HPDE6-E6E7 (cell line): ENCODE results near the gene LSM12.
"Not testable (repeated sequence)": the region's sequence is repeated elsewhere in the genome, so short reads cannot be mapped to it uniquely, and the experiment has no call there.

Source experiments
- DNase-seq: peaks from one replicate; pipeline ENCODE4 v3.0.0; 2011; ENCODE audit warnings: missing footprints; ENCODE audit errors: extremely low spot score

LSM12 gene

GRCh38 chr17:44007346-44008204 lies 58.9 kb downstream of the LSM12 start:
- DNase-seq = no peak

DNA sequence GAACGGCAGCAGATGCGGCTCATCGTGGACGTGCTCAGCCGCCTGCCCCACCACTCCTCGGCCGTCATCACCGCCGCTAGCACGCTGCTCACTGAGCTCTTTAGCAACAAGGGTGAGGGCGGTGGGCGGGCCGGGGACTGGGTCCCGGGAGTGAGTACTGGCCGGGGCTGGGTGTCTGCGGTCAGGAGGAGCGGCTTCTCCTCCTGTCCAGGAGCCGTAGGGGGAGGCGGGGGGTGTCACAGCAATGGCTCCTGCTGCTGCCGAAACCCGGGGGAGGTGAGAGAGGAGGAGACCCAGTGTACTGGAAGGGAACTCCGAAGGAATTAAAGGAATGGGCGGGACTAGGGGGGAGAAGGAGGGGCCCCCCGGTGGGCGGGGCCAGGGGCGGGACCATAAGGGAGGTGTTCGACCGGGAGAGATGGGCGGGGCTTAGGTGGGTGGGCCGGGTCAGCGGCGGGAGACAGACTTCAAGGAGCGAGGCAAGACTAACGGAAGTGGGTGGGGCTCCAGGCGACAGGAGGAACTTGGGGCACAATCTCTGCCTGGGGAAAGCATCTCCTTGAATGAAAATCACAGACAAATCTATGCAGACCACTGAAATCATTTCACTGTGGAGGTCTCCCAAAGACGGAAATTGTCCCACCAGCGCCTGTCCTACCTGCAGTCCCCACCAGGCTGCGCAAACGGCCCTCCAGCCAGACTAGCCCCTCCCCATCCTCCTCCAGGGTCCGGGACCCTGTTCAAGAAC lies 59.7 kb downstream of the LSM12 start:
- peak; percentile 94 for DNase-seq

GRCh38 chr17:44006272-44006597 lies 60.2 kb downstream of the LSM12 start:
- DNase-seq = no peak

DNA sequence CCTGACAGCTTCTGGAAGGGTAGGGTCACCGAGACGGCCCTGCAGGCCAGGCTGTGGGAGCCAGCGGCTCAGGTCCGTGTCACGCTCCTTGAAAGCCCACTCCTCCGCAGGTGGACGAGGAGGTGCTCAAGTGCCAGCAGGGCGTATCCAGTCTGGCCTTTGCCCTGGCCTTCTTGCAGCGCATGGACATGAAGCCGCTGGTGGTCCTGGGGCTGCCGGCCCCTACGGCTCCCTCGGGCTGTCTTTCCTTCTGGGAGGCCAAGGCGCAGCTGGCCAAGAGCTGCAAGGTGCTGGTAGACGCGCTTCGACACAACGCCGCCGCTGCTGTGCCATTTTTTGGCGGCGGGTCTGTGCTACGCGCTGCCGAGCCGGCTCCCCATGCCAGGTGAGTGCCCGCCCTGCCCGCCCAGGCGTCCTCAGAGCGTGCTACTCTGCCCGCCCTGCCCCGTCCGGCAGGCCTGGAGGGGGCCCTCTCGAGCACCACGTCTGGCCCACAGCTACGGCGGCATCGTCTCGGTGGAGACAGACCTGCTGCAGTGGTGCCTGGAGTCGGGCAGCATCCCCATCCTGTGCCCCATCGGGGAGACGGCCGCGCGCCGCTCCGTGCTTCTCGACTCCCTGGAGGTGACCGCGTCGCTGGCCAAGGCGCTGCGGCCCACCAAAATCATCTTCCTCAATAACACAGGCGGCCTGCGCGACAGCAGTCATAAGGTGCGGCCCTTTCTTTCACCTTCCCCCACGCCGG lies 60.8 kb downstream of the LSM12 start:
- peak; percentile 66 for DNase-seq

GRCh38 chr17:44004761-44005526 lies 61.5 kb downstream of the LSM12 start:
- no peak for DNase-seq

DNA sequence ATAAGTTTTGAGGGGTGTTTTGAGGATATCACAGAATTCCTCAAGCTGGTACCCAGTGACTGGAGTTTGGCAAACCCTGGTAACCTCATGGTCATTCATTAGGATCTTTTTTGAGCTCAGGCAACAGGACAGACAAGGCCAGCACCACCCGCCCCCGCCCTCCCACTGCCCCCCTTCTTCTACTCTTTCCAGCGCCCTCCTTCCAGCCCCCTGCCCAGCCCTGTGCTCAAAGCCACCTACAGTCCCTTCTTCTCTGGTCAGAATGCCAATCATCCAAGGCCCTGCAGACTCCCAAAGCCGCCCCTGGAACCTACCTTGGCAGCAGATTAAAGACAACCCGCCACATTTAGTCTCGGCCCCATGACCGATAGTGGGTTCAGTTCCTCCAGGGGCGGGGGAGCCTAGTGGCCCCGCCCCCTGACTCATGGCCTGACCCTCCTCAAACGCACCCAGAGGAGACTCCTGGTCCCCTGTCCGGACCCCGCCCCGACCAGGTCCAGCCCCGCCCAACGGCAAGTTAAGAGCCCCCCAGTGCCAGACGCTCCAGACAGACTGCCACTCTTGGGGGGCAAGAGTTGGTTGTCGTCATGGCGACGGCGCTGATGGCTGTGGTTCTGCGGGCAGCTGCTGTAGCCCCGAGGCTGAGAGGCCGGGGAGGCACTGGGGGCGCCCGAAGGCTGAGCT lies 62.3 kb downstream of the LSM12 start, which contains the start of gene NAGS:
Gene NAGS (plus strand): TSS at position 546 of the 684 bp plus-strand sequence. CDS start 42 bp downstream, at position 588.
- DNase-seq = no peak

DNA sequence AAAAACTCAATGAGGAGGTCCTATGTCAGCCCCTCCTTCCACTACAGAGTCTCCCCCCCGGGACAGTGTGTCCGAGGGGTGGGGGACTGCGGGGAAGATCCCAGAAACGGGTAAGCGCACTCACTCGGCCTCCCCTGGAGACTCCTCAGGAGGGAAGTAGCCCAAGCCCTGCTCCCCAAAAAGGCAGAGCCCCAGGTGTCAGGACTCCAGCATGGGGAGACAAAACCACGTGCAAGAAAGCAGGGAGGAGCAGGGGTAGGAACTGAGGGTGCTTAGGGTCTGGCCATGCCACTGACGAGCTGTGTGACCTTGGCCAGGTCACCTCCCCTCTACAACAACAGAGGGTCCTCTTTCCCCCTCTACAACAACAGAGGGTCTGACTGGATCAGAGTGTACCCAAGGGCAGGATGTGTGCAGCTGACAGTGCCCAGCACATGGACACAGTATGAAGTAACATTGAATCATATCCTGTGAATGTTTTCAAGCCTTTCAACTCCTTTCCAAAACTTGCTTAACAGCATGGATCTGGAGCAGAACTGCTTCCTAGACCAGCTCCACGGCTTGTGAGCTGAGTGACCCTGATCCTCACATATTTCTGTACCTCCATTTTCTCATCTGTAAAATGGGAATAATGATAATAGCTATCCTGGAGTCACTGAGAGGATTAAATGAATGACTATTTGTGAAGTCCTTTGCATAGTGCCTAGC lies 64.2 kb downstream of the LSM12 start:
- DNase-seq = no peak

- DNase-seq = no peak
Observed at GRCh38 chr17:44001461-44001920, 65.0 kb downstream of the LSM12 start.

- DNase-seq = no peak
Observed at GRCh38 chr17:44000871-44001460, 65.5 kb downstream of the LSM12 start.

- no peak for DNase-seq
Observed at GRCh38 chr17:44000141-44000860, 66.2 kb downstream of the LSM12 start.

- no peak for DNase-seq
Observed at GRCh38 chr17:43999024-43999423, 67.4 kb downstream of the LSM12 start.

DNA sequence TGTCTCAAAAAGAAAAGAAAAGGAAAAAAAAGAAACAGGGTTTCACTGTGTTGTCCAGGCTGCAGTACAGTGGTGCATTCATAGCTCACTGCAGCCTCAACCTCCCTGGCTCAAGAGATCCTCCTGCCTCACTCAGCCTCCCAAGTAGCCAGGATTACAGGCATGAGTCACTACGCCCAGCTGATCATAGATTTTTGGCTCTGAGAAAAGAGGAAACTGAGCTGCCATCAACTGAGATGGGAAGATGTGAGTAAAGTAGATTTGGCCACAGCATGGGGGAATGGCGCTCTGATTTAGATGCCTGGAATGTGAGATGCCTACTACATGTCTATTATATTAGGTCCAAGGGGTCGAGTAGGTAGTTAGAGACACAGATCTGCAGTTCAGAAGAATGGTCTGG lies 67.9 kb downstream of the LSM12 start:
- no peak for DNase-seq

DNA sequence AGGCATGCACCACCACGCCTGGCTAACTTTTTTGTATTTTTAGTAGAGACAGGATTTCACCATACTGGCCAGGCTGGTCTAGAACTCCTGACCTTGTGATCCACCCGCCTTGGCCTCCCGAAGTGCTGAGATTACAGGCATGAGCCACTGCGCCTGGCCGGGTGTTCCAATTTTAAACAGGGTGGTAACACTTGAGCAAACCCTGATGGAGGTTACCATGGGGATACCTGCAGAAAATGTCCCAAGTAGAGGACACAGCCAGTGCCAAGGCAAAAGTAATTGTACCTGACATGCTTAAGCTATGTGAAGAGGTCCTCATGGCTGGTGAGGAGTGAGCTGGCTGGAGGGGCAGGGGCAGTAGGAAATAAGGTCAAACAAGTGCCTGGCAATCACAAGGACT lies 69.3 kb downstream of the LSM12 start:
- DNase-seq = not testable (repeated sequence)

DNA sequence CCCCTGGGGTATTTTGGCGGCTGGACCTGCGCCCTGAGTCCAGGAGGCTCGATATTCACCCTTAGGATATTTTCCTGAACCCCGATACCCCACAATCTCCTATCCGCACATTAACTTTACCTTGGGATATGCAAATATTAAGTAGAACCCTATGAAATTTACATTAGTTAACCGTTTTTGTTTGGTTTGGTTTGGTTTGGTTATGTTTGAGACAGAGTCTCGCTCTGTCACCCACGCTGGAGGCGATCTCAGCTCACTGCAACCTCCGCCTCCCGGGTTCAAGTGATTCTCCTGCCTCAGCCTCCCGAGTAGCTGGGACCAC lies 71.4 kb downstream of the LSM12 start:
- DNase-seq = no peak

GRCh38 chr17:43994272-43995149 lies 72.0 kb downstream of the LSM12 start:
- peak; percentile 60 for DNase-seq

- DNase-seq = no peak
Observed at GRCh38 chr17:43992641-43993040, 73.8 kb downstream of the LSM12 start.

- no peak for DNase-seq
Observed at GRCh38 chr17:43988301-43988700, 78.2 kb downstream of the LSM12 start.
